ENCODE measurements around the gene SMARCD3.

The SMARCD3 gene

DNA sequence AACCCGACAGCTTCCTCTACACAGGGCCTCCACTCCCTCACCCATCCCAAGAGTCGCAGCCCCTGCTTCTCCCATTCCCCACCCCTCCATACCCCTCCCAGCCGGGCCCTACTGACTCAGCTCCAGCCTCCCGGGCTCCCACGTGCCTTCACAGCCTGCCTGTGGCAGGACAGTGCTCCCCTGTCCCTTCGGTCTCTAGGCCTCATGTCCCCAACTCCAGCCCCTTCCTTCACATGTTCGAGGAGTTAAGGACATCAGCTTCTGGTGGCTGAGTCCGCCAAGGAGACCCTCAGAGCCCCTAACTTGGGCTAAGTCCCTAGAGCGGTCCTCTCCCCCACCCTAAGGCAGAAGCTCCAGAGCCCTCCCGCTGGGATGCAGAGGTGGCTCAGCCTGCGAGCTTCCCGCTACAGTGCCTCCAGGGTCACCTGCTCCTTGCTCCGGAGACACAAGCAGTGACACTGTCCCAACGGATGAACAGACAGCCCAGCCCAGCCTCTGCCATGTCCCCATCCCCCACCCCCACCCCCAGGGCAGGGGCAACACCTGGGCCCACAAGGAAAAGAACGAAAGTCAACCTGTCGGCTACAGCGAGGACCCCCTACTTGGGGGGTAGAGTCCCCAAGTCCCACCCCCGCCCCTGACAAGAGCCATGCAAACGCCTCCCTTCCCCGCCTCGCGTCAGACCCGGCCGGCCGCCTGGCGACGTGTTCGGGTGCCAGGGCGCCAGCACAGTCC lies 716 bp downstream of the SMARCD3 start:
- no peak for DNase-seq (ENCODE audit: low spot score)

DNA sequence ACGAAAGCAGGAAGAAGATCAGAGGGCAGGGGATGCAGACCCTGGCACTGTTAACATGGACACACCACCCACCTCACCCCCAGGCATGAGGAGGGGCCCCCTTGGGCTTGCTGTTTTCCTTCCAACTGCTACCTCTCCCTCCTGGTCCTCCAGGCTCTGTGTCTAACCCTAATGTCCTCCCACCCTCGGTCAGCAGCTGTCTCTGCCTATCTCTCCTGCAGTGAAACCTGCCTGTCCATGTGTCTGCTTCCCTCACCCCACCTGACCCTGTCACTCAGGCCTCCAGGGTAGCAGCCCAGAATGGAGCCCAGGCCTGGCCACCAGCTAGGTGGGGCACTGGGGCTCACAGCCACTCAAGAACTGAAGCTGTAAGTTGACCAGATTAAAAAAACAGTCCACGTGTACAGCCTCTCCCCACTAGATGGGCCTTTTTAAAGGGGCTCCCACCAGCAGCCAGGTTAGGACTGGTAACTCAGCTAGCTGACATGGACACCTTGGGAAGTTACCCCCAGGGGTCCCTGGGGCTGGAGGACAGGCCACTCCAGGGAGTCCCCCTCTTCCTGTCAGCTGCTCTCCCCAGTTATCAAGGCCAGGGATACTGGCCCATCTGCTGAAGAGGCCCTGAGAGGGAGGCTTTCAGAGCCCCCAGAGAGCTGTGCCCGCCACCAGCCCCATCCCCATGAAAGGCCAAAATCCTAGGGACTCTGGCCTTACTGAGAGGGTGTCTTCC lies 1.5 kb downstream of the SMARCD3 start:
- no peak for DNase-seq (ENCODE audit: low spot score)

DNA sequence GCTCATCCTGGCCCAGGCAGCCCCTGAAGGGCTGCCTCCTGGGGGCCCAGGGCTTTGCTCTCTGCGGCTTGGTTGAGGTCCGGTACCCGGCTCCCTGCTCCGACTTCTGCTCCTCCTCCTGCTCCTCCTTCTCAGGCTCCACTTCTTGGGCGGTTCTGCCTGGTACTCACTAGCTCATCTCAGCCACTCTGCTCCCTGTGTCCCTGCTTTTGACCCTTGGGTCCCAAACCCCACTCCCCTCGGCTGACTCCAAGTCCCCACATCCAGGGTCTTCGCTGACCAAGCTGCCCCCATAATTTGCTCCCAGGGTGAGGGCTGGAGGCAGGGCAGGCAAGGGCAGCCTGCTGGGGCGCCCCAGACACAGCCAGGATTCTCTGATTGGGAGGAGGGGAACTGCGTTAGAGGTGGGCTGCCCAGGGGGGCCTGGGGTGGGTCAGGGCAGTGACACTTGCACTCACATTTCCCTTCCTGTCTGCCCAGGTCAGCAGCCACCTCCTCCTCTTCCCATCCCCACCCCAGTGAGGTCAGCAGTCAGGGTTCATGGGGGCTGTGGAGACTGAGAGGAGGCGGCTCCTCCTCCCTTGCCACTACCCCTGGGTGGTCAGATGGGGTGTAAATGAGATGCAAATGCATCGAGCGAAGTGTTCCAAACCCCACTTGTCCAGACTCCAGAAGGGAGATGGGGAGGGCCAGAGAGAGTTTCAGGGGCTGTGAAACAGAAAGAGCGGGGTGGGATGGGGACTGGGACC lies 2.2 kb downstream of the SMARCD3 start:
- no peak for DNase-seq (ENCODE audit: low spot score)

DNA sequence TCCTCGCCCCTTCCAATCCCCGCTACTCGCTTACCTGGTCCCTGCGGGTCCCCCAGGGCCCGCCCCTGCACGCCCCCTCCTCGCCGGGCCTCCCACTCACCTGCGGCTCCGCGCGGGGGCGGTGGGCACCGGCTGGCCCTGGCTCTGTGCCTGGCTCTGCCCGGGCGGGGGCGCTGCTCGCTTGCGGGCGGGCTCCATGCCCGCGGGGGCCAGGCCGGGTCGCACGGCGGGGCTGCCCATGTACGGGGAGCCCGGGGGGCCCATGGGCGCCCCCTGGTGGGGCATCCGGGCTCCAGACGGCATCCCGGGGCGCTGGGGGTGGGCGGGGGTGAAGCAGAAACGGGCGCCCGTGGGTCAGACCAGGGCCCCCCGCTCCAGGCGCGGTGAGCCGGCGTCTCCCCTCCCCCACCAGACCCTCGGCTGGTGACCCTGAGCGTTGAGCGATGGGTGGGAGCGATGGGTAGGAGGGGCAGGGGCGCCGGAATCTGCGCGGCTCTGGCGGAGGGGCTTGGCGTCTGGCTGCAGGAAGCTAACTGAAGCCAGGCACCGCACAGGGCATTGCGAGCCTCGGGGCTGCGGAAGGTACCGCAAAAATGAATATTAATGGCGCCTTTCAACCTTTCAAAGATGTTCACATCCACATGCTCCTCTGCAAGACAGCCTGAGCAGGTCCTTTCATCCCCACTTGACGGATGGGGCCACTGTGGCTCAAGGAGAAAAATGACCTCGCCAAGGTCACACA lies 3.0 kb downstream of the SMARCD3 start:
- DNase-seq (ENCODE audit: low spot score): no peak

- no peak for DNase-seq (ENCODE audit: low spot score)
These were observed 3.6 kb downstream of the SMARCD3 start for GRCh38 chr7:151244841-151245346.

DNA sequence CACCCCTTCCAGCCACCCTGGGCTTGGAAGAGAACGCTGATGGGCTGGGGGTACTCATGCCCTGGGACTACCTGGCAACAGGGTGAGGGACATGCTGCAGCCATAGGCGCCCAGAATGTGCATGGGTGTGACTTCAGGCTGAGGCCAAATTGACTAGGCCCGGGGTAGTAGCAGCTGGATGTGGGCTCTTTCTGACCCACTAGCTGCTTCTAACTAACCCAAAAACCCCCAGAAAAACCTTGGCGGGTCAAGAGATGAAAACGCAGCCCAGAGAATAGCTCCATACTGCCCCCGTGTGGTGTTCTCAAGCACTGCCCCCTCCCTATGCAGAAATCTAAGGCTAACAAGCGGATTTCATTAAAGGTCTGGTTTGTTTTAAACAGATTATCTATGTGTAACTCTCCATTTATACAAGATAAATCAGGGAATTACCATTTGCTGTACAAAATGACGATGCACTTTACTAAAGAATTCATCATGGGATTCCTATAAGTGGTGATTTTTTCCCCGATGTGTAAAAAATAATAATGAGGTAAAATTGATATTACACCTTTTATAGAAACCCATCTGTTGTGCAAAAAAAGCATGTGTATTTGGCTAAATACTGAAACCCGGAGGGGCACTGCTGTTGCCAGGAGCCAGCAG lies 4.2 kb downstream of the SMARCD3 start:
- no peak for DNase-seq (ENCODE audit: low spot score)

- no peak for DNase-seq (ENCODE audit: low spot score)
These were observed 4.9 kb downstream of the SMARCD3 start for GRCh38 chr7:151243408-151244195.

DNA sequence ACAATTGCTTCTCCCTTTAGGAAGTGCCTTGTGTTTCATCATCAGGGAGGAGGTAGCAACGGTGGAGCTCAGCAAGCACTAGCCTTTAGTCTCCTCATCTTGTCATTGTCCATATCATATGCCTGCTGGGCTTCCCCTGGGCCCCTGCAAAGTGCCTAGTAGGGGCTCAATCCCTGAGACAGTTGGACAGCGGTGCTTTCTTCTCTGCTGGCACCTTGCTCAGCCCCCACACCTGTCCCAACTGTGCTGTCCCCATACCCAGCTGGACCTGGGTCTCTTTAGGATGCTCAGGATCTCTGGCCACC lies 5.5 kb downstream of the SMARCD3 start:
- no peak for DNase-seq (ENCODE audit: low spot score)

DNA sequence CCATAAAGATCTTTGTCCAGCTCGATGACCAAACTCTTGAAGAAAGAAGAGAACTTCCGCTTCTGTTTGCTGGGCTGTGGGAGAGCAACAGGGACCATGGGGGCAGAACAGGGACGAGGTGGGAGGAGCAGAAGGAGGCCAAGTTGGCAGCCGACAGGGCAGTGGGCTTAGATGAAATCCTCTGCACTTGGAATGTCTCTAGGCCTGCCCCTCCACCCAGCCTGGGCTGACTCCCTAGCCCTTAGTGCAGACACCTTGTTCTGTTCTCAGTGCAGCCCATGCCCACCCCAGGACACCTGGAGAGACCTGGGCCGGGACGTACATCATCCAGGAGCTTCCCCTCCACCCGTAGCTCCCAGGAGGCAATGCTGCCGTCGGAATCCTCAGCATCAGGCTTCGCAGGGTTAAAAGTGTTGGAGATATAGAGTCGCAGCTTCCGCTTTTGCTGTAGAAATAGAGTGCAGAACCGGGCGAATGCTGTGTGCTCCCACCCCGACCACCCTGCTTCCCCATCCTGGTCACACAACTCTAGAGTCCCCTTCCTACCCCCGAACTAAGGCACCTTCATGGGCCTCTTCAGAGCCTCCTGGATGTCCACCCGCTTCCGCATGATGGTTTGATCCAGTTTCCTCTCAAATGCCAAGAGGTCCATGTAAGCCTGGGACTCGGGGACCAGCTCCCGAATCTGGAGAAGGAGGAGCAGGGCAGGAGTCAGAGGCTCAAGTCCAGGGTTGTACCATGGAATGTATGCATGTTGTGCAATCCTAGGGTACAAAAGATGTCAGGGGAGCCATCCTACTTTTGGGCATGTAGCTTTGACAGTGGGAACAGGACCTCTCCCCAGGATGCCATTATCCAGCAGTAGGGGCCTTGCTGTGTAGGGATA lies 6.1 kb downstream of the SMARCD3 start:
- DNase-seq (ENCODE audit: low spot score): no peak

GRCh38 chr7:151241755-151242096 lies 6.8 kb downstream of the SMARCD3 start:
- no peak for DNase-seq (ENCODE audit: low spot score)

- DNase-seq (ENCODE audit: low spot score): no peak
These were observed 7.3 kb downstream of the SMARCD3 start for GRCh38 chr7:151240942-151241754.

DNA sequence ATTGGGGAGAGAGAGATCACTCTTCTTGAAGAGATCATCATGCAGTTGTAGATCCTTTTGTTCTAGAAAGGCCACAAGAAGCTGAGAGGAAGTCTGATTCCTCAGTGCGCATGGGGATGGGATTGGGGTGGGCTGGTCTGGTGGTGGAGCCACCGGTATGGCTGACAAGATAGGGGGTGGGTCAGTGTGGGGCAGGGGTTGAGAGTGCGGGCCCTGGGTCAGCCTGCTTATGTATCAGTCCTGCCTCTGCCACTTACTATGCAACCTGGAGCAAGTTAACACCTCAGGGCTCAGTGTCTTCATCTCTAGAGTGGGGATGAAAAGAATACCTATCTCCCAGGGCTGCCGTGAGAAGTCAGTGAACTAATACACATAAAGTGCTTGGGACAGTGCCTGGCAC lies 8.0 kb downstream of the SMARCD3 start:
- no peak for DNase-seq (ENCODE audit: low spot score)

- no peak for DNase-seq (ENCODE audit: low spot score)
These were observed 8.5 kb downstream of the SMARCD3 start for GRCh38 chr7:151239837-151240459.

DNA sequence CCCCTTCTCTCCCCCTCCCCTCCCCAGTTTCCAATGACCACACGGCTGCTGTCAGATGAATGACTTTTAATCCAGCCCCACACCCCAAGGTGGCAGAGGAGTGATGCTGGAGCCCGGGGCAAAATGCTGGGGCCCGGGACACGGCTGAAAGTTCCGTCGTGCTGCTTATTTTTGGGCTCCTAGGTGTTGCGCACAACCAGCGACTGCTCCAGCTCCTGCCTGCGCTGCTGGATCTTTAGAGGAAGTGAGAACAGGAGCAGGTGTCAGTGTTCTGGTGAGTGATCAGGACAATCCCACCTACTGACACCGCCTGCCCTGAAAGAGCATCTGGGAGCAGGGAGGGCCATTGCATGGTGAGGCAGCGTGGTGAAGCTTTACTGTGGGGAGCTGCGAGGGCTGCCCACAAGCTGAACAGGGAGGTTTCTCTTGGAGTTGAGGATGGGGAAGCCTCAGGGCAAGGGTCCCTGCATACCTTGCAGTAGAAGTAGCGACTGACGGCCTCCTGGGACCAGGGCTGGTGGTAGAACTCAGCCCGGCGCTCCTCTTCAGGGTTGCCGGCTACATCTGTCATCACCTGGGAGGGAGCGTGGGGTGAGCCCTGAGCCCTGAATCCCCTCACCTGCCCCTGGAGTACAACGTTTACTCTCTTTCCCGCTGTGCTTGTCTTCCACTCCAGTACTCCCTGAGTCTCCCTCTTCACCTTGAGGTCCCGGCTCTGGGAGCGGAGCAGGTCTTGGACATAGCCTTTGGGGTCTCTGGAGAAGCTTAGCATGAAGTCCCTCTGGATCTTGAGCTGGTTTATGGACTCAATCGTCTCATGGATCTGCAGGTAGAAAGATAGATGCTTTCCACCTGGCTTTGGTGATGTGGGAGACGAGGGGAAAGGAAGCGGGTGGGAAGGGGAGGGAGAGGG lies 9.3 kb downstream of the SMARCD3 start:
- DNase-seq (ENCODE audit: low spot score): no peak

GRCh38 chr7:151238190-151238810 lies 10.2 kb downstream of the SMARCD3 start:
- no peak for DNase-seq (ENCODE audit: low spot score)

GRCh38 chr7:151237244-151238189 lies 11.0 kb downstream of the SMARCD3 start:
- no peak for DNase-seq (ENCODE audit: low spot score)
